GM23338 (cell line): ENCODE measurements around the gene ORC6. TPM values are rescaled to one million over a fixed set of nuclear protein-coding genes. Genes with fewer than 3 reads are reported as not detected.

Source experiments
- ATAC-seq: fragments of 200-7000 bp; cut with Tn5 transposase; 3 replicates; pipeline ENCODE4 v1.9.1; 2020
- DNase-seq: peaks from one replicate; pipeline ENCODE4 v3.0.0-alpha.2; 2015; ENCODE audit warnings: low spot score
- H2AFZ ChIP-seq: fragments of 200-600 bp; sonication (generic); 2 replicates; pipeline ENCODE4 v1.8.0; 2016; ENCODE audit warnings: antibody characterized with exemption, mild to moderate bottlenecking, moderate library complexity
- H3F3A ChIP-seq: fragments of 200-600 bp; sonication (generic); replicated peaks from 2 replicates; pipeline ENCODE4 v1.8.0; 2017; ENCODE audit warnings: antibody characterized with exemption, mixed run types, low read depth
- H3K27ac ChIP-seq: fragments of 200-600 bp; sonication (generic); 2 replicates; pipeline ENCODE4 v1.6.1; 2016; ENCODE audit warnings: low read depth
- H3K27me3 ChIP-seq: fragments of 200-600 bp; sonication (generic); 2 replicates; pipeline ENCODE4 v1.8.0; 2016; ENCODE audit warnings: mild to moderate bottlenecking, mixed run types, moderate library complexity; ENCODE audit not compliant: insufficient read depth
- H3K36me3 ChIP-seq: fragments of 200-600 bp; sonication (generic); 2 replicates; pipeline ENCODE4 v1.8.0; 2016; ENCODE audit warnings: mild to moderate bottlenecking; ENCODE audit not compliant: insufficient read depth
- H3K4me1 ChIP-seq: fragments of 200-600 bp; sonication (generic); 2 replicates; pipeline ENCODE4 v1.8.0; 2016; ENCODE audit warnings: mild to moderate bottlenecking, moderate library complexity; ENCODE audit not compliant: insufficient read depth
- H3K4me2 ChIP-seq: fragments of 200-600 bp; sonication (generic); 2 replicates; pipeline ENCODE4 v1.7.1; 2017; ENCODE audit warnings: mixed run types
- H3K4me3 ChIP-seq: fragments of 200-600 bp; sonication (generic); 2 replicates; pipeline ENCODE4 v1.6.1; 2016; ENCODE audit warnings: mixed run types
- H3K79me2 ChIP-seq: fragments of 200-600 bp; sonication (generic); replicated peaks from 2 replicates; pipeline ENCODE4 v1.8.0; 2017; ENCODE audit warnings: mild to moderate bottlenecking; ENCODE audit not compliant: insufficient read depth
- H3K9me2 ChIP-seq: fragments of 200-600 bp; sonication (generic); 2 replicates; pipeline ENCODE4 v1.8.0; 2017; ENCODE audit not compliant: insufficient read depth
- H4K20me1 ChIP-seq: fragments of 200-600 bp; sonication (generic); replicated peaks from 2 replicates; pipeline ENCODE4 v1.8.0; 2017; ENCODE audit warnings: mild to moderate bottlenecking; ENCODE audit not compliant: insufficient read depth
- H3K27ac Mint-ChIP-seq: 2 replicates; pipeline ENCODE4 v1.8.0; 2020; ENCODE audit warnings: inconsistent platforms, mild to moderate bottlenecking, moderate library complexity, mixed read lengths
- H3K27me3 Mint-ChIP-seq: 3 replicates; pipeline ENCODE4 v1.8.0; 2022; ENCODE audit warnings: low read depth, mild to moderate bottlenecking, moderate library complexity, mixed read lengths, inconsistent platforms; ENCODE audit not compliant: insufficient read depth, poor library complexity
- H3K36me3 Mint-ChIP-seq: 3 replicates; pipeline ENCODE4 v1.8.0; 2021; ENCODE audit warnings: low read depth, mild to moderate bottlenecking, inconsistent platforms, moderate library complexity, mixed read lengths
- H3K4me1 Mint-ChIP-seq: 3 replicates; pipeline ENCODE4 v1.8.0; 2020; ENCODE audit warnings: mild to moderate bottlenecking, inconsistent platforms, mixed read lengths
- H3K4me3 Mint-ChIP-seq: 3 replicates; pipeline ENCODE4 v1.8.0; 2021; ENCODE audit warnings: moderate library complexity, mild to moderate bottlenecking, inconsistent platforms, mixed read lengths
- H3K9me3 Mint-ChIP-seq: 3 replicates; pipeline ENCODE4 v1.8.0; 2020; ENCODE audit warnings: moderate library complexity, mild to moderate bottlenecking, inconsistent platforms, mixed read lengths
- CREB1 ChIP-seq: fragments of 250-450 bp; sonication (Bioruptor Pico); IDR thresholded peaks from 2 replicates; pipeline ENCODE4 v1.5.0; 2020; ENCODE audit warnings: low read depth, mild to moderate bottlenecking, moderate library complexity
- EZH2 ChIP-seq: fragments of 200-600 bp; sonication (generic); IDR thresholded peaks from one replicate; pipeline ENCODE4 v1.8.0; 2017; ENCODE audit warnings: antibody characterized with exemption, mild to moderate bottlenecking, low read depth; ENCODE audit not compliant: unreplicated experiment
- EZH2phosphoT487 ChIP-seq: fragments of 200-600 bp; sonication (generic); IDR thresholded peaks from one replicate; pipeline ENCODE4 v1.8.1; 2018; ENCODE audit warnings: antibody characterized with exemption; ENCODE audit not compliant: unreplicated experiment
- REST ChIP-seq: IDR thresholded peaks from one replicate; pipeline ENCODE4 v1.6.1; 2018; ENCODE audit warnings: antibody characterized with exemption; ENCODE audit not compliant: unreplicated experiment
- STAT1 ChIP-seq: IDR thresholded peaks from one replicate; pipeline ENCODE4 v1.6.1; 2016; ENCODE audit warnings: antibody characterized with exemption; ENCODE audit not compliant: unreplicated experiment
- ZNF331 ChIP-seq: fragments of 250-450 bp; sonication (Bioruptor Pico); IDR thresholded peaks from 2 replicates; pipeline ENCODE4 v1.5.0; 2020; ENCODE audit warnings: low read depth, mild to moderate bottlenecking, moderate library complexity
- ZNF462 ChIP-seq: fragments of 250-450 bp; sonication (Bioruptor Pico); IDR thresholded peaks from 2 replicates; pipeline ENCODE4 v1.5.0; 2020; ENCODE audit warnings: mild to moderate bottlenecking, moderate library complexity
- polyA plus RNA-seq: library from polyadenylated mRNA; unstranded; fragments of >200 nt; fragmentation: Nextera tagmentation; extraction: Ambion mirVana; gene quantifications from 2 replicates; pipeline ENCODE4 v1.2.1, GENCODE V29; 2016
- total RNA-seq: library from RNA; depleted of rRNA; stranded (reverse); fragments of >200 nt; shearing (Covaris generic); gene quantifications from 2 replicates; pipeline ENCODE4 v1.2.3, GENCODE V29; 2014

The ORC6 gene
- total and polyA plus RNA-seq, 2 experiments from 2014 or later = 71.5 to 92.0 TPM

- Histone ChIP-seq H2AFZ (no peak overlapping the region), H3K4me3 (no peak overlapping the region), H3K9me2 (no peaks in the 10 kb centered on the region), H3K79me2 (no peaks in the 10 kb centered on the region), H3K27me3 (no peaks in the 10 kb centered on the region), H3K4me1 (no peaks in the 10 kb centered on the region), H3K36me3 (no peaks in the 10 kb centered on the region), H3F3A (no peaks in the 10 kb centered on the region), H4K20me1 (no peaks in the 10 kb centered on the region), H3K4me2 (no peak overlapping the region), H3K27ac (no peak overlapping the region)
- DNase-seq = no peak
- TF ChIP-seq ZNF331 (no peak), STAT1 (no peak), REST (no peak), EZH2phosphoT487 (no peak), EZH2 (no peak), CREB1 (CRISPR knock-in tag) (no peak), ZNF462 (no peak)
- no peaks in the 10 kb centered on the region; the same call in 2 of the 3 replicates for H3K4me1 Mint-ChIP-seq
- H3K9me3 Mint-ChIP-seq = no peaks in the 10 kb centered on the region; the same call in 2 of the 3 replicates
- ATAC-seq = peak; percentile 53; the same call in 2 of the 3 replicates
- no peak overlapping the region for H3K27ac Mint-ChIP-seq
- no peak overlapping the region for H3K4me3 Mint-ChIP-seq
- no peaks in the 10 kb centered on the region for H3K36me3 Mint-ChIP-seq
- peaks cover 10% of the 10 kb centered on the region for H3K27me3 Mint-ChIP-seq
Measured at GRCh38 chr16:46736695-46737094, 47.2 kb downstream of the ORC6 start.
